ENCODE results near the gene LRP1-AS. TPM values are rescaled to one million over a fixed set of nuclear protein-coding genes. Genes with fewer than 3 reads are reported as not detected.

Gene LRP1-AS
- total RNA-seq, 1 experiment from 2014 or later, result not detected

DNA sequence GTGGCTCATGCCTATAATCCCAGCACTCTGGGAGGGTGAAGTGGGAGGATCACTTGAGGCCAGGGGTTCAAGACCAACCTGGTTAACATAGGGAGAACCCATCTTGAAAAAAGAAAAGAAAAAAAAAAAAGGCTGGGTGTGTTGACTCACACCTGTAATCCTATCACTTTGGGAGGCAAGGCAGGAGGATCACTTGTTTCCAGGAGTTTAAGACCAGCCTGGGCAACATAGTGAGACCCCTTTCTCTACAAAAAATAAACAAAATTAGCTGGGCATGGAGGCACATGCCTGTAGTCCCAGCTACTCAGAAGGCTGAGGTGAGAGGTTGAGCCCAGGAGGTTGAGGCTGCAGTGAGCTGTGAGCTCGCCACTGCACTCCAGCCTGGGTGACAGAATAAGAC is 23.0 kb upstream of the LRP1-AS start:
- Histone ChIP-seq H3K4me3 (ENCODE audit: low read length) (no peak overlapping the region), H4K20me1 (ENCODE audit: low read length) (no peaks in the 10 kb centered on the region), H3K79me2 (ENCODE audit: low read length) (no peaks in the 10 kb centered on the region), H3K4me2 (ENCODE audit: low read length) (no peak overlapping the region), H3K9me2 (replicated peaks; ENCODE audit: low read length) (no peaks in the 10 kb centered on the region), H3F3A (ENCODE audit: low read length, unreplicated experiment) (peaks cover 2% of the 10 kb centered on the region), H3K36me3 (ENCODE audit: low read depth, low read length) (peaks cover 4% of the 10 kb centered on the region; the same call in 1 of the 2 replicates), H3K27ac (ENCODE audit: low read length) (no peak overlapping the region), H2AFZ (ENCODE audit: low read length) (no peak overlapping the region), H3K27me3 (ENCODE audit: low read length) (no peaks in the 10 kb centered on the region), H3K9me3 (ENCODE audit: low read length) (no peaks in the 10 kb centered on the region), H3K4me1 (ENCODE audit: insufficient read depth, low read length) (peaks cover 30% of the 10 kb centered on the region), H3K9ac (ENCODE audit: low read length) (no peak overlapping the region)
- DNase-seq (no peak), ATAC-seq (no peak)
- intact Hi-C loops (cut with micrococcal nuclease), result no loop called here
- BruUV-seq (replicated peaks), result no TSS peak
- CTCF ChIA-PET, result no interaction called here
- no peak for TF ChIP-seq EZH2phosphoT487 (IDR thresholded peaks at IDR 0.05; ENCODE audit: borderline replicate concordance, low read length)
- POLR2A ChIA-PET (ENCODE audit: unreplicated experiment), result no interaction called here

DNA sequence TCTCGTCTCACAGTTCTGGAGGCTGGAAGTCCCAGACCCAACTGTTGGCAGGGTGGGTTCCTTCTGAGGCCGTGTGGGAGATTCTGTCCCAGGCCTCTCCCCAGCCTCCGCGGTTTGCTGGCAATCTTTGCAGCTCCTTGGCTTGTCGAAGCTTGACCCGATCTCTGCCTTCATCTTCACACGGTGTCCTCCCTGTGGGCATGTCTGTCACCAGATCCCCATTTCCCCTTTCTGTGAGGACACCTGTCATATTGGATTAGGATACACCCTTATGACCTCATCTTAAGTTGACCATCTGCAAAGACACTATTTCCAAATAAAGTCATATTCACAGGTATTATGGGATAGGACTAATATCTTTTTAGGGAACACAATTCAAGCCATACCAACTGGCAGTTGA is 22.6 kb upstream of the LRP1-AS start:
- Histone ChIP-seq H3F3A (ENCODE audit: low read length, unreplicated experiment) (peaks cover 2% of the 10 kb centered on the region), H3K36me3 (ENCODE audit: low read depth, low read length) (peaks cover 4% of the 10 kb centered on the region; the same call in 1 of the 2 replicates), H3K4me1 (ENCODE audit: insufficient read depth, low read length) (peaks cover 32% of the 10 kb centered on the region), H3K9ac (ENCODE audit: low read length) (no peak overlapping the region), H3K9me3 (ENCODE audit: low read length) (no peaks in the 10 kb centered on the region), H3K79me2 (ENCODE audit: low read length) (no peaks in the 10 kb centered on the region), H3K4me3 (ENCODE audit: low read length) (no peak overlapping the region), H3K27me3 (ENCODE audit: low read length) (no peaks in the 10 kb centered on the region), H3K4me2 (ENCODE audit: low read length) (no peak overlapping the region), H4K20me1 (ENCODE audit: low read length) (no peaks in the 10 kb centered on the region), H2AFZ (ENCODE audit: low read length) (no peak overlapping the region), H3K9me2 (replicated peaks; ENCODE audit: low read length) (no peaks in the 10 kb centered on the region), H3K27ac (ENCODE audit: low read length) (no peak overlapping the region)
- DNase-seq, result no peak
- intact Hi-C loops (cut with micrococcal nuclease), result no loop called here
- ChIA-PET POLR2A (ENCODE audit: unreplicated experiment) (no interaction called here), CTCF (no interaction called here)
- no peak for TF ChIP-seq EZH2phosphoT487 (IDR thresholded peaks at IDR 0.05; ENCODE audit: borderline replicate concordance, low read length)
- no peak for TF ChIP-seq EZH2 (IDR thresholded peaks at IDR 0.05; ENCODE audit: low read length, unreplicated experiment)
- TF ChIP-seq, protein P1, sequence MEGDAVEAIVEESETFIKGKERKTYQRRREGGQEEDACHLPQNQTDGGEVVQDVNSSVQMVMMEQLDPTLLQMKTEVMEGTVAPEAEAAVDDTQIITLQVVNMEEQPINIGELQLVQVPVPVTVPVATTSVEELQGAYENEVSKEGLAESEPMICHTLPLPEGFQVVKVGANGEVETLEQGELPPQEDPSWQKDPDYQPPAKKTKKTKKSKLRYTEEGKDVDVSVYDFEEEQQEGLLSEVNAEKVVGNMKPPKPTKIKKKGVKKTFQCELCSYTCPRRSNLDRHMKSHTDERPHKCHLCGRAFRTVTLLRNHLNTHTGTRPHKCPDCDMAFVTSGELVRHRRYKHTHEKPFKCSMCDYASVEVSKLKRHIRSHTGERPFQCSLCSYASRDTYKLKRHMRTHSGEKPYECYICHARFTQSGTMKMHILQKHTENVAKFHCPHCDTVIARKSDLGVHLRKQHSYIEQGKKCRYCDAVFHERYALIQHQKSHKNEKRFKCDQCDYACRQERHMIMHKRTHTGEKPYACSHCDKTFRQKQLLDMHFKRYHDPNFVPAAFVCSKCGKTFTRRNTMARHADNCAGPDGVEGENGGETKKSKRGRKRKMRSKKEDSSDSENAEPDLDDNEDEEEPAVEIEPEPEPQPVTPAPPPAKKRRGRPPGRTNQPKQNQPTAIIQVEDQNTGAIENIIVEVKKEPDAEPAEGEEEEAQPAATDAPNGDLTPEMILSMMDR (conservative IDR thresholded peaks at IDR 0.05; ENCODE audit: low read depth, low read length), result no peak
- ATAC-seq, result no peak
- BruUV-seq (replicated peaks), result no TSS peak

DNA sequence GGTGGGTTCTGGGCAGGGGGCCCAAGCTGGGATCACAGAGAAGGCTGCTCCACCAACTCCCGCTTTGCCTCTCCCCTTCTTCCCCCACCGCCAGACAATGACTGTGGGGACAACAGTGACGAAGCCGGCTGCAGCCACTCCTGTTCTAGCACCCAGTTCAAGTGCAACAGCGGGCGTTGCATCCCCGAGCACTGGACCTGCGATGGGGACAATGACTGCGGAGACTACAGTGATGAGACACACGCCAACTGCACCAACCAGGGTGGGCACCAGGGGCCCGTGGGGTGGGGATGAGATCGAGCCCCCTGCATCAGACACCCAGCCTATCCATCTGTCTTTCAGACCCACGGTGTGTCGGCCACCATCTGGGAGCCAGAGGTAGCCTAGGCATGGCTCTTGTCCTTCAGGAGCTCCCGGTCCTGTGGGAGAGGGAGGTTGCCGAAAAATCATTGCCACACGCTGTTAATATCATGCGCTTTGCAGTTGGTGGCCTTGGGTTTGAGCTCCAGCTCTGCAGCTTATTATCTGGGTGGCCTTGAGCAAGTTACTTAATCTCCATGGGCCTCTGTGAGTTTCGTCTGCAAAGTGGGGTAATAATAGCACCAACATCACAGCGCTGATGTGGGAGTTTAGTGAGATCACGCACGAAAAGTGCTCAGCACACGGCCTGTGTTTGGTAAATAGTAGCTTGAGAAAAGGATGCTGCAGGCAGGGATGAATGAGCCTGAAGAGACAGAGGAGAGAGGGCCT is 21.8 kb upstream of the LRP1-AS start:
- Histone ChIP-seq H3K4me1 (ENCODE audit: insufficient read depth, low read length) (peaks cover 35% of the 10 kb centered on the region), H3K9me3 (ENCODE audit: low read length) (no peaks in the 10 kb centered on the region), H3K9ac (ENCODE audit: low read length) (no peak overlapping the region), H3K79me2 (ENCODE audit: low read length) (no peaks in the 10 kb centered on the region), H3K4me2 (ENCODE audit: low read length) (no peak overlapping the region), H4K20me1 (ENCODE audit: low read length) (no peaks in the 10 kb centered on the region), H3F3A (ENCODE audit: low read length, unreplicated experiment) (peaks cover 2% of the 10 kb centered on the region), H3K36me3 (ENCODE audit: low read depth, low read length) (peaks cover 4% of the 10 kb centered on the region; the same call in 1 of the 2 replicates), H3K9me2 (replicated peaks; ENCODE audit: low read length) (no peaks in the 10 kb centered on the region), H3K27me3 (ENCODE audit: low read length) (no peaks in the 10 kb centered on the region), H3K4me3 (ENCODE audit: low read length) (no peak overlapping the region), H2AFZ (ENCODE audit: low read length) (no peak overlapping the region), H3K27ac (ENCODE audit: low read length) (no peak overlapping the region)
- CTCF ChIA-PET, result no interaction called here
- BruUV-seq (replicated peaks), result no TSS peak
- POLR2A ChIA-PET (ENCODE audit: unreplicated experiment), result no interaction called here
- ATAC-seq (no peak), DNase-seq (no peak)
- intact Hi-C loops (cut with micrococcal nuclease), result no loop called here
- no peak for TF ChIP-seq EZH2phosphoT487 (IDR thresholded peaks at IDR 0.05; ENCODE audit: borderline replicate concordance, low read length)
- TF ChIP-seq, protein P1 (conservative IDR thresholded peaks at IDR 0.05; ENCODE audit: low read depth, low read length), result no peak
- no peak for TF ChIP-seq EZH2 (IDR thresholded peaks at IDR 0.05; ENCODE audit: low read length, unreplicated experiment)
